ENCODE results near the gene SUSD5. TPM values are rescaled to one million over a fixed set of nuclear protein-coding genes. Genes with fewer than 3 reads are reported as not detected.

SUSD5 gene
- total RNA-seq, 4 donors from 2014 or later, result 0.69 to 4.5 (median 2.1) TPM

Small RNA genes lying within 50 kb of the gene (small RNA-seq; reads per million reads assigned to genes)
- gene AC123900.1, result 0 reads per million in 4 donors
- 0 reads per million in 4 donors for gene RN7SL296P

Other genes with a start within 250 kb of the SUSD5 start
- 10 to 100 TPM; 30.2 to 38.0 (median 35.7) TPM for gene GLB1, start 121.7 kb downstream of the SUSD5 start, total RNA-seq
- 1 to 10 TPM; 7.0 to 9.8 (median 8.6) TPM for gene TMPPE, start 121.7 kb downstream of the SUSD5 start, total RNA-seq
- gene CRTAP, start 104.8 kb downstream of the SUSD5 start, total RNA-seq, result 100 to 1,000 TPM; 189 to 358 (median 292) TPM
- 10 to 100 TPM in 3 of 4 donors, 1 to 10 TPM in 1; 9.3 to 14.4 (median 12.2) TPM for gene FBXL2, start 58.6 kb upstream of the SUSD5 start, total RNA-seq
- gene UBP1, start 221.6 kb upstream of the SUSD5 start, total RNA-seq, result 10 to 100 TPM; 73.6 to 95.2 (median 80.6) TPM

Measured in gastroesophageal sphincter (tissue), 4 donors.